ENCODE results near the gene HSDL1.

DNA sequence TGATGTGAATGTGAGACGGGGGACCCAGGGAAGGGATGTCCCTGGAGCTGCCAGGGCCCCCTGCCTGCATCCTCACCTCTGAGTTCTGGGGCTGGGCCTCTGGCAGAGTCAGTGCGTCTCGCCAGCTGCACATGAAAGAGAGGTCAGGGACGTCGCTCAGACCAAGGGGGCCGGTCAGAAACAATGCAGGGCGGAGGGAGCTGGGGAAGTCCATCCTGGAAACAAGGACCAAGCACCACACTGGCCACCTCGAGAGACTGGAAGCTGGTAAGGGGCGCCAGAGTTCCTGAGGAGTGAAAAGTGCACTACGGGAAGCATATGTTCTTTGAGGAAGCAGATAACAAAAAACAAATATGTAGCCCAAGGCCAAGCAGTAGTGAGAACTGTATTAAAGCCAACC lies 39.8 kb upstream of the HSDL1 start:
- TF ChIP-seq CTCF (IDR thresholded peaks at IDR 0.05) (no peak), EZH2 (IDR thresholded peaks at IDR 0.05) (no peak), EZH2phosphoT487 (IDR thresholded peaks at IDR 0.05) (no peak)
